A549 (cell line): ENCODE measurements around the gene CHRNB1.

ENCODE experiments used
- FOSL2 ChIP-seq, 2 experiments: fragments of 450-650 bp in 1 of 2; fragments of >200 bp in 1 of 2; sonication (Bioruptor Twin) in 1 of 2; formaldehyde crosslinking; IDR thresholded peaks; 2 replicates each; pipeline versions ENCODE4 v1.5.0 to v1.6.1; 2016 to 2020; ENCODE audit warnings: mild to moderate bottlenecking in 1 of 2, moderate library complexity in 1 of 2
- HDAC2 ChIP-seq: fragments of 200-600 bp; sonication (generic); IDR thresholded peaks from 2 replicates; pipeline ENCODE4 v1.6.1; 2016
- RCOR1 ChIP-seq: fragments of 150-350 bp; IDR thresholded peaks from 2 replicates; pipeline ENCODE4 v1.6.1; 2014; ENCODE audit warnings: antibody characterized with exemption, low read length, low read depth
- ZFP36 ChIP-seq: fragments of 450-650 bp; IDR thresholded peaks from 2 replicates; pipeline ENCODE4 v1.6.1; 2014; ENCODE audit warnings: borderline replicate concordance; ENCODE audit not compliant: partially characterized antibody
- ZNF302 ChIP-seq: fragments of 250-450 bp; sonication (Bioruptor Pico); IDR thresholded peaks from 2 replicates; pipeline ENCODE4 v1.9.0; 2021; ENCODE audit warnings: inconsistent platforms, mild to moderate bottlenecking, moderate library complexity
- TF ChIP-seq, protein P1 (sequence below): fragments of >200 bp; sonication (Bioruptor Twin); formaldehyde crosslinking; IDR thresholded peaks from 3 replicates; pipeline ENCODE4 v1.5.1; 2016
- TF ChIP-seq, protein P2 (sequence below): fragments of >200 bp; sonication (Bioruptor Twin); formaldehyde crosslinking; IDR thresholded peaks from 2 replicates; pipeline ENCODE4 v1.6.1; 2016

DNA sequence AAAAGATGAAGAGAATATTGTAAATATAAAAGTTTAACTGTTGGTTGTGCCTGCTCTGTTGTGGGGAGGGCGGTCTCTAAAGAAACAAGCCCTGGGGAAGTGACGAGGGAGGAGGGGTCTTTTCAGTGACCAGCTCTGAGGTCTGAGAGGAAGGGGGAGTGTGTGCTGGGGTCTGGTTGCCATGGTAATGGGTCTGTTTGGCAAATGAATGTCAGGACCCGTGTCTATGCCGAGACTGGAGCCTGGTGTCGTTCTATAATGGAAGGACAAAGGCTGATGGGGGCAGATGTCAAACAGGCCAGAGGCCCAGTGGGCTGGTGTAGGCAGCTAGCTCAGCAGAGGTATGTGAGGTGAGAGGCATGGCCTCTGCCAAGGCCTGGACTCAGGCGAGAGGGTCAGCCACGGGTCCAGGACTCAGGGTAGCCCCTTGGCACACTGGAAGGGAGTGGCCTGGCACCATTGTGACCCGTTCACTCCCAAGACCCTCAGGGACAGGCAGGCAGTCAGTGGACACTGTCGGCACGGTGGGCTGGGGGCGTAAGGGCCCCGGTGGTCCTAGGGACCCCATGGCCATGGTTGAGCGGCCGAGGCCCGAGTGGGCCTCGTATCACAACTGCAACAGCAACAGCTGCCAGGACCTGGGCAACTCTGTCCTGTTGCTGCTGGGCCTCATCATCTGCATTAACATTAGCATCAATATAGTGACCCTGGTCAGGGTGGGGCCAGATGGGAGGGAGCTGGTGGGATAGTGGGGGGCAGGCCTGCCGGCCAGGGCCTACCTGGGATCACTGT lies 24.8 kb upstream of the CHRNB1 start, which contains the start of gene SPEM1:
- TF ChIP-seq, protein P1, sequence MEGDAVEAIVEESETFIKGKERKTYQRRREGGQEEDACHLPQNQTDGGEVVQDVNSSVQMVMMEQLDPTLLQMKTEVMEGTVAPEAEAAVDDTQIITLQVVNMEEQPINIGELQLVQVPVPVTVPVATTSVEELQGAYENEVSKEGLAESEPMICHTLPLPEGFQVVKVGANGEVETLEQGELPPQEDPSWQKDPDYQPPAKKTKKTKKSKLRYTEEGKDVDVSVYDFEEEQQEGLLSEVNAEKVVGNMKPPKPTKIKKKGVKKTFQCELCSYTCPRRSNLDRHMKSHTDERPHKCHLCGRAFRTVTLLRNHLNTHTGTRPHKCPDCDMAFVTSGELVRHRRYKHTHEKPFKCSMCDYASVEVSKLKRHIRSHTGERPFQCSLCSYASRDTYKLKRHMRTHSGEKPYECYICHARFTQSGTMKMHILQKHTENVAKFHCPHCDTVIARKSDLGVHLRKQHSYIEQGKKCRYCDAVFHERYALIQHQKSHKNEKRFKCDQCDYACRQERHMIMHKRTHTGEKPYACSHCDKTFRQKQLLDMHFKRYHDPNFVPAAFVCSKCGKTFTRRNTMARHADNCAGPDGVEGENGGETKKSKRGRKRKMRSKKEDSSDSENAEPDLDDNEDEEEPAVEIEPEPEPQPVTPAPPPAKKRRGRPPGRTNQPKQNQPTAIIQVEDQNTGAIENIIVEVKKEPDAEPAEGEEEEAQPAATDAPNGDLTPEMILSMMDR, result no peak
- no peak for TF ChIP-seq ZNF302 (CRISPR knock-in tag)
- no peak for TF ChIP-seq ZFP36
- no peak for TF ChIP-seq FOSL2 (IDR thresholded peaks at IDR 0.05)
- no peak for TF ChIP-seq FOSL2 (CRISPR knock-in tag; IDR thresholded peaks at IDR 0.05)
- no peak for TF ChIP-seq HDAC2
- TF ChIP-seq, protein P2, sequence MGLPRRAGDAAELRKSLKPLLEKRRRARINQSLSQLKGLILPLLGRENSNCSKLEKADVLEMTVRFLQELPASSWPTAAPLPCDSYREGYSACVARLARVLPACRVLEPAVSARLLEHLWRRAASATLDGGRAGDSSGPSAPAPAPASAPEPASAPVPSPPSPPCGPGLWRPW, result no peak
- TF ChIP-seq RCOR1, result no peak
